Panc1 (cell line): ENCODE data around the gene ARF1. TPM values are rescaled to one million over a fixed set of nuclear protein-coding genes. Genes with fewer than 3 reads are reported as not detected.
A peak's percentile ranks its signal among the peaks of the same experiment; 100 is the strongest.

Experiments used
- ATAC-seq: fragments of 200-7000 bp; cut with Tn5 transposase; 2 replicates; pipeline ENCODE4 v1.9.1; 2020; ENCODE audit warnings: mild to moderate bottlenecking, moderate library complexity
- BruUV-seq: library from RNA; stranded (reverse); fragments of 400-500 nt; replicated peaks from 2 replicates; lab custom pipeline; 2021; lab: Mats Ljungman, UMichigan
- CTCF ChIA-PET: fragments of 300-600 bp; sonication (Branson Sonifier 250); formaldehyde crosslinking; loops from one replicate; lab custom pipeline; 2022; ENCODE audit warnings: antibody characterized with exemption; lab: Charles Lee
- POLR2A ChIA-PET: fragments of 300-600 bp; sonication (Branson Sonifier 250); formaldehyde crosslinking; loops from one replicate; lab custom pipeline; 2022; ENCODE audit warnings: antibody characterized with exemption; lab: Charles Lee
- DNase-seq: peaks from one replicate; pipeline ENCODE4 v3.0.0-alpha.2; 2010; ENCODE audit warnings: low read depth, low spot score
- H3K27ac ChIP-seq: 2 replicates; pipeline ENCODE4 v1.5.1; 2011; ENCODE audit warnings: mild to moderate bottlenecking, low read length, inconsistent platforms
- H3K27me3 ChIP-seq: fragments of 200-500 bp; sonication (Bioruptor generic); 2 replicates; pipeline ENCODE4 v1.6.0; 2014; ENCODE audit warnings: low read length, inconsistent platforms; ENCODE audit not compliant: control insufficient read depth, insufficient read depth
- H3K36me3 ChIP-seq: fragments of 200-500 bp; sonication (Bioruptor generic); 2 replicates; pipeline ENCODE4 v1.5.1; 2014; ENCODE audit warnings: inconsistent platforms, mild to moderate bottlenecking, low read length, moderate library complexity; ENCODE audit not compliant: control insufficient read depth, insufficient read depth
- H3K4me1 ChIP-seq: 2 replicates; pipeline ENCODE4 v1.5.1; 2011; ENCODE audit warnings: inconsistent platforms, mild to moderate bottlenecking, low read length, moderate library complexity; ENCODE audit not compliant: control insufficient read depth, insufficient read depth
- H3K4me3 ChIP-seq, 2 experiments: 2 replicates each; pipeline ENCODE4 v1.5.1; 2011 to 2012; ENCODE audit warnings: low read depth in 2 of 2, low read length in 2 of 2, mild to moderate bottlenecking in 2 of 2, inconsistent platforms in 1 of 2, moderate library complexity in 1 of 2
- H3K9me3 ChIP-seq: fragments of 200-500 bp; sonication (Bioruptor generic); 2 replicates; pipeline ENCODE4 v1.5.1; 2014; ENCODE audit warnings: low read depth, mild to moderate bottlenecking, inconsistent platforms, low read length, moderate library complexity; ENCODE audit not compliant: control insufficient read depth, insufficient read depth
- CTCF ChIP-seq: fragments of 450-650 bp; IDR thresholded peaks from 2 replicates; pipeline ENCODE4 v1.5.1; 2017; ENCODE audit warnings: mild to moderate bottlenecking
- POLR2AphosphoS5 ChIP-seq: IDR thresholded peaks from 2 replicates; pipeline ENCODE4 v1.6.1; 2012; ENCODE audit warnings: mild to moderate bottlenecking, low read depth, low read length, moderate library complexity
- REST ChIP-seq, 2 experiments: IDR thresholded peaks; 2 replicates each; pipeline ENCODE4 v1.6.1; 2011 to 2012; ENCODE audit warnings: low read depth in 2 of 2, control low read depth in 1 of 2, low read length in 1 of 2, mild to moderate bottlenecking in 1 of 2, moderate library complexity in 1 of 2; ENCODE audit not compliant: insufficient read depth in 1 of 2
- SIN3A ChIP-seq: IDR thresholded peaks from 2 replicates; pipeline ENCODE4 v1.6.1; 2012; ENCODE audit warnings: low read depth, mild to moderate bottlenecking, low read length, moderate library complexity, borderline replicate concordance; ENCODE audit not compliant: insufficient read depth
- TCF7L2 ChIP-seq: IDR thresholded peaks from 2 replicates; pipeline ENCODE4 v1.6.1; 2011; ENCODE audit warnings: mild to moderate bottlenecking, low read depth, low read length, inconsistent platforms
- in situ Hi-C: cut with HindIII; loops from 2 replicates; pipeline ENCODE4 v1.10.0; 2016; ENCODE audit warnings: low sequenced_read_pairs, low pct_unique_long_range_greater_than_20kb
- intact Hi-C: fragments of 100-400 bp; cut with micrococcal nuclease; formaldehyde crosslinking; loops from one replicate; pipeline ENCODE4 v1.10.0; 2022; ENCODE audit not compliant: unreplicated experiment
- total RNA-seq: library from RNA; stranded (reverse); gene quantifications from one replicate; pipeline ENCODE4 v1.2.1, GENCODE V29; 2021; ENCODE audit not compliant: unreplicated experiment

ARF1 gene
- total RNA-seq, 1 experiment from 2014 or later, result 321 TPM

- in situ Hi-C loops (no loop called here), intact Hi-C loops (no loop called here)
- peaks cover 8% of the 10 kb centered on the region; the same call in 1 of the 2 replicates for H3K36me3 ChIP-seq
- TF ChIP-seq CTCF (no peak), POLR2AphosphoS5 (no peak), SIN3A (0 out of 2 replicates have a peak, but pooled peaks have one; percentile 11)
- DNase-seq (no peak), ATAC-seq (peak; percentile 1)
- H3K4me3 ChIP-seq, result peak overlapping the region; percentile 71 to 77
- H3K4me1 ChIP-seq, result peaks cover 27% of the 10 kb centered on the region
- ChIA-PET CTCF (interaction anchor here (0.9 kb wide), 1 partner anchor 102 kb away, joined by 10 read pairs; no protein-coding TSS in a partner anchor), POLR2A (no interaction called here)
- peak overlapping the region; percentile 59; the same call in 1 of the 2 replicates for H3K27ac ChIP-seq
- BruUV-seq, result no TSS peak
- H3K27me3 ChIP-seq, result no peaks in the 10 kb centered on the region
- no peaks in the 10 kb centered on the region for H3K9me3 ChIP-seq
Observed at GRCh38 chr1:228101614-228101993, 19.1 kb downstream of the ARF1 start.

GRCh38 chr1:228101994-228102790 is 19.7 kb downstream of the ARF1 start:
- intact Hi-C loops (no loop called here), in situ Hi-C loops (no loop called here)
- POLR2A ChIA-PET, result no interaction called here
- peaks cover 27% of the 10 kb centered on the region for H3K4me1 ChIP-seq
- peak overlapping the region; percentile 59; the same call in 1 of the 2 replicates for H3K27ac ChIP-seq
- peaks cover 8% of the 10 kb centered on the region; the same call in 1 of the 2 replicates for H3K36me3 ChIP-seq
- BruUV-seq, result no TSS peak
- no peaks in the 10 kb centered on the region for H3K9me3 ChIP-seq
- H3K4me3 ChIP-seq, result peak overlapping the region; percentile 71 to 77
- CTCF ChIA-PET, result interaction anchor here (0.9 kb wide), 1 partner anchor 103 kb away, joined by 10 read pairs; no protein-coding TSS in a partner anchor
- DNase-seq (no peak), ATAC-seq (peak; percentile 70)
- H3K27me3 ChIP-seq, result no peaks in the 10 kb centered on the region
- TF ChIP-seq REST (IDR thresholded peaks at IDR 0.05; ENCODE audit: insufficient read depth in 1 of 2, low read depth in 2 of 2, low read length in 1 of 2) (no peak), POLR2AphosphoS5 (no peak), CTCF (no peak; the same call in 1 of the 2 replicates), SIN3A (no peak), TCF7L2 (no peak)
